ENCODE measurements around the gene SIAE.
"Not testable (repeated sequence)": the region's sequence is repeated elsewhere in the genome, so short reads cannot be mapped to it uniquely, and the experiment has no call there.

The SIAE gene

GRCh38 chr11:124622531-124623451 lies 50.7 kb downstream of the SIAE start, which contains the start of gene TBRG1:
TBRG1 (plus strand) TSS chr11:124622864; CDS start chr11:124623084, 220 bp downstream.
- DNase-seq, result peak; percentile 76

- DNase-seq, result no peak
Measured at GRCh38 chr11:124618863-124619262, 54.7 kb downstream of the SIAE start.

GRCh38 chr11:124612567-124613246 lies 60.8 kb downstream of the SIAE start:
- no peak for DNase-seq

GRCh38 chr11:124612045-124612444 lies 61.5 kb downstream of the SIAE start:
- no peak for DNase-seq

- no peak for DNase-seq
Measured at GRCh38 chr11:124611064-124611463, 62.5 kb downstream of the SIAE start, which contains the start of gene PANX3. PANX3 (plus strand) TSS chr11:124611428; CDS start chr11:124611557, 129 bp downstream.

GRCh38 chr11:124610295-124610694 lies 63.2 kb downstream of the SIAE start:
- no peak for DNase-seq

GRCh38 chr11:124608147-124608546 lies 65.4 kb downstream of the SIAE start:
- DNase-seq, result no peak

GRCh38 chr11:124605719-124606118 lies 67.8 kb downstream of the SIAE start:
- DNase-seq, result no peak

GRCh38 chr11:124602723-124603122 lies 70.8 kb downstream of the SIAE start:
- DNase-seq, result not testable (repeated sequence)

GRCh38 chr11:124602193-124602592 lies 71.3 kb downstream of the SIAE start:
- DNase-seq, result no peak

GRCh38 chr11:124600621-124601320 lies 72.8 kb downstream of the SIAE start:
- DNase-seq, result no peak

GRCh38 chr11:124597626-124598025 lies 75.9 kb downstream of the SIAE start:
- DNase-seq, result no peak

- no peak for DNase-seq
Measured at GRCh38 chr11:124595302-124595701, 78.2 kb downstream of the SIAE start.

GRCh38 chr11:124592627-124593026 lies 80.9 kb downstream of the SIAE start:
- no peak for DNase-seq

- no peak for DNase-seq
Measured at GRCh38 chr11:124591430-124591829, 82.1 kb downstream of the SIAE start.

- DNase-seq, result peak; percentile 25
Measured at GRCh38 chr11:124586238-124586860, 87.2 kb downstream of the SIAE start.

GRCh38 chr11:124584681-124585372 lies 88.7 kb downstream of the SIAE start:
- DNase-seq, result no peak

- no peak for DNase-seq
Measured at GRCh38 chr11:124583781-124584180, 89.8 kb downstream of the SIAE start.

Data from NCI-H2171 treated with DMSO at 0.1 percent for 48 hours (cell line).